ENCODE data around the gene NIN.

- TF ChIP-seq CTCF (IDR thresholded peaks at IDR 0.05) (no peak), POLR2A (IDR thresholded peaks at IDR 0.05) (no peak)
Measured at GRCh38 chr14:50766338-50766886, 64.5 kb downstream of the NIN start.
